Caco-2 (cell line): ENCODE measurements around the gene NPHP4. TPM values are rescaled to one million over a fixed set of nuclear protein-coding genes. Genes with fewer than 3 reads are reported as not detected.
A peak's percentile ranks its signal among the peaks of the same experiment; 100 is the strongest.

Experiments
- BruUV-seq: library from RNA; stranded (reverse); fragments of 400-500 nt; replicated peaks from 2 replicates; lab custom pipeline; 2021; lab: Mats Ljungman, UMichigan
- CTCF ChIA-PET: fragments of 300-600 bp; sonication (Branson Sonifier 250); formaldehyde crosslinking; loops from one replicate; lab custom pipeline; 2022; ENCODE audit warnings: antibody characterized with exemption; lab: Charles Lee
- POLR2A ChIA-PET: fragments of 300-600 bp; sonication (Branson Sonifier 250); formaldehyde crosslinking; loops from one replicate; lab custom pipeline; 2022; ENCODE audit warnings: antibody characterized with exemption; lab: Charles Lee
- DNase-seq, 2 experiments: peaks; one replicate each; pipeline versions ENCODE4 v3.0.0 to v3.0.0-alpha.2; 2020 to 2022
- H3K27me3 ChIP-seq: replicated peaks from 2 replicates; pipeline ENCODE4 v1.6.0; 2011; ENCODE audit warnings: low read length; ENCODE audit not compliant: control insufficient read depth, insufficient read depth
- H3K36me3 ChIP-seq: 2 replicates; pipeline ENCODE4 v1.5.1; 2011; ENCODE audit warnings: low read length; ENCODE audit not compliant: control insufficient read depth, insufficient read depth
- H3K4me1 ChIP-seq: fragments of 250-450 bp; sonication (Bioruptor Pico); 2 replicates; pipeline ENCODE4 v1.5.1; 2020; ENCODE audit warnings: mild to moderate bottlenecking
- H3K4me3 ChIP-seq: 2 replicates; pipeline ENCODE4 v1.5.1; 2011; ENCODE audit warnings: low read depth, mild to moderate bottlenecking, control low read depth, low read length
- H3K9me3 ChIP-seq: fragments of 250-450 bp; sonication (Bioruptor Pico); 2 replicates; pipeline ENCODE4 v1.5.1; 2020; ENCODE audit warnings: mild to moderate bottlenecking, moderate library complexity
- H3K27ac Mint-ChIP-seq: one replicate; pipeline ENCODE4 v1.8.0; 2022; ENCODE audit warnings: mixed read lengths; ENCODE audit not compliant: unreplicated experiment
- H3K27me3 Mint-ChIP-seq: one replicate; pipeline ENCODE4 v1.8.0; 2022; ENCODE audit warnings: mixed read lengths; ENCODE audit not compliant: insufficient read depth, unreplicated experiment
- H3K36me3 Mint-ChIP-seq: one replicate; pipeline ENCODE4 v1.8.0; 2022; ENCODE audit warnings: mild to moderate bottlenecking, mixed read lengths; ENCODE audit not compliant: insufficient read depth, unreplicated experiment
- H3K4me1 Mint-ChIP-seq: one replicate; pipeline ENCODE4 v1.8.0; 2022; ENCODE audit warnings: low read depth, mixed read lengths; ENCODE audit not compliant: unreplicated experiment
- H3K4me3 Mint-ChIP-seq: one replicate; pipeline ENCODE4 v1.8.0; 2022; ENCODE audit warnings: mild to moderate bottlenecking, moderate library complexity, mixed read lengths; ENCODE audit not compliant: unreplicated experiment
- H3K9me3 Mint-ChIP-seq: one replicate; pipeline ENCODE4 v1.8.0; 2022; ENCODE audit warnings: mixed read lengths; ENCODE audit not compliant: unreplicated experiment
- intact Hi-C: fragments of 100-400 bp; cut with micrococcal nuclease; formaldehyde crosslinking; loops from one replicate; pipeline ENCODE4 v1.10.0; 2022; ENCODE audit not compliant: unreplicated experiment
- total RNA-seq: library from RNA; stranded (reverse); gene quantifications from 2 replicates; pipeline ENCODE4 v1.2.3, GENCODE V29; 2022
- TF ChIP-seq, protein P1 (sequence below), 2 experiments: fragments of 200-600 bp in 1 of 2; IDR thresholded peaks; 1 replicate in 1 of 2; 2 replicates in 1 of 2; pipeline versions ENCODE4 v1.5.1 to v1.8.0; 2011 to 2022; ENCODE audit warnings: antibody characterized with exemption in 1 of 2, control low read depth in 1 of 2, inconsistent platforms in 1 of 2, low read depth in 1 of 2, low read length in 1 of 2, mild to moderate bottlenecking in 1 of 2, moderate library complexity in 1 of 2; ENCODE audit not compliant: insufficient read depth in 1 of 2, severe bottlenecking in 1 of 2, unreplicated experiment in 1 of 2

Gene NPHP4
- total RNA-seq, 1 experiment from 2014 or later, result 12.3 TPM

DNA sequence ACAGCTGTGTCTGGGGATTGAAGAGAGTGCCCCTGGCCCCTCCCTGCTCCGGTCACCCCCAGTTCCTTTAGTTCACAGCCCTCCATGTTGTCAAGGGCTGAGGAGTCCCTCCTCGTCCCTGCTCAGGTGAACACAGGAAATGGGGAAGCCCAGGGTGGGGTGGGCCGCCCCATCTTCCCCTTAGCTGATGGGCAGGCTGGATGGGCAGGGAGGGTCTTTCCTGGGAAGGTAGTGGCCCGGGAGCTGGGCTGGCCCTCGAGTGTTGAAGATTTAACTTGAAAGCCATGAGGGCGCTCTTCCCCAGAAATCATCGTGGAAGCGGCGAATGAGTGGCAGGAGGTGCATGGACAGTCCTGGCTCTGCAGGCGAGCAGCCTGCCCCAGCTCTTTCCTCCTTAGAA lies 18.3 kb upstream of the NPHP4 start:
- intact Hi-C loops, result no loop called here
- CTCF ChIA-PET, result no interaction called here

DNA sequence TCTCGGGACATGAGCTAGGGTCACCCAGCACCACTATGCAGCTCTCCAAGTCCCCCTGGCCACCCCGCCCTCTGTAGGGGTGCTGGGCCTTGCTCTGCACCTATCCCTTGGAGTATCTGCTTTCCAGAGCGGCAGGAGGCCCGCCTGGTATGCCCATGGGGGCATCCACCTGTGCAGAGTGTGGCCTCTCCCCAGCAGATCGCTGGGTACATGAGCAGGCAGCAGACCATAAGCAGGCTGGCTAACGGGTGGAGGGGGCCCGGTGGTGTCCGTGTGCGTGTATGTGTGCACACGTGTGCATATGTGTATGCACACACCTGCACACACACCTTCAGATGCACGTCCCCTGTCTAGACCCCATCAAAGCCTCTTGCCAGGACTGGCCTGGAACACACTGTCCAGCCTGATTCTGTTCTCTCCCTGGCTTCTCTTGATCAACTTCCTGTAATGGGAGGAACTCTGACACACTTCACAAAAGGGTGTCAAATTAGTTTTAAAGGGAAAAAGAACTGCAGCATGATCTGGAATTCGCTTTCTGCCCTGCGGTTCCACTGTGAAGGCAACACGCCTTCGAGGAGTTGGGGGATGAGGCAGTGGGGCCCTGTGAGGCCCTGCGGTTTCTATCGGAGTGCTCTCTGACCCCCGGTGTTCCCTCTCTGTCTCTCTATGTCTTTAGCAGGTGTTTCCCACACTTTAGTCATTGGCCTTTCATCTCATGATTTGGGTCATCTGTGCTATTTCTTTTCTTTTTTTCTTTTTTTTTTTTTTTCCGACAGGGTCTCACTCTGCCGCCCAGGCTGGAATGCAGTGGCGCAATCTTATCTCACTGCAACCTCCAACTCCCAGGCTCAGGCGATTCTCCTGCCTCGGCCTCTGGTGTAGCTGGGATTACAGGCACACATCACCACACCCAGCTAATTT lies 17.2 kb upstream of the NPHP4 start:
- Mint-ChIP-seq H3K4me1 (peaks cover 7% of the 10 kb centered on the region), H3K27ac (peak overlapping the region; percentile 83), H3K9me3 (no peaks in the 10 kb centered on the region), H3K4me3 (peak overlapping the region; percentile 43), H3K36me3 (peaks cover 8% of the 10 kb centered on the region), H3K27me3 (no peaks in the 10 kb centered on the region)
- H3K4me1 ChIP-seq, result peaks cover 16% of the 10 kb centered on the region
- no peaks in the 10 kb centered on the region for H3K9me3 ChIP-seq
- CTCF ChIA-PET, result no interaction called here
- no peaks in the 10 kb centered on the region for H3K36me3 ChIP-seq
- H3K4me3 ChIP-seq, result no peak overlapping the region
- intact Hi-C loops, result no loop called here
- no TSS peak for BruUV-seq
- TF ChIP-seq, protein P1, sequence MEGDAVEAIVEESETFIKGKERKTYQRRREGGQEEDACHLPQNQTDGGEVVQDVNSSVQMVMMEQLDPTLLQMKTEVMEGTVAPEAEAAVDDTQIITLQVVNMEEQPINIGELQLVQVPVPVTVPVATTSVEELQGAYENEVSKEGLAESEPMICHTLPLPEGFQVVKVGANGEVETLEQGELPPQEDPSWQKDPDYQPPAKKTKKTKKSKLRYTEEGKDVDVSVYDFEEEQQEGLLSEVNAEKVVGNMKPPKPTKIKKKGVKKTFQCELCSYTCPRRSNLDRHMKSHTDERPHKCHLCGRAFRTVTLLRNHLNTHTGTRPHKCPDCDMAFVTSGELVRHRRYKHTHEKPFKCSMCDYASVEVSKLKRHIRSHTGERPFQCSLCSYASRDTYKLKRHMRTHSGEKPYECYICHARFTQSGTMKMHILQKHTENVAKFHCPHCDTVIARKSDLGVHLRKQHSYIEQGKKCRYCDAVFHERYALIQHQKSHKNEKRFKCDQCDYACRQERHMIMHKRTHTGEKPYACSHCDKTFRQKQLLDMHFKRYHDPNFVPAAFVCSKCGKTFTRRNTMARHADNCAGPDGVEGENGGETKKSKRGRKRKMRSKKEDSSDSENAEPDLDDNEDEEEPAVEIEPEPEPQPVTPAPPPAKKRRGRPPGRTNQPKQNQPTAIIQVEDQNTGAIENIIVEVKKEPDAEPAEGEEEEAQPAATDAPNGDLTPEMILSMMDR (IDR thresholded peaks at IDR 0.05; ENCODE audit: insufficient read depth in 1 of 2, low read depth in 1 of 2, low read length in 1 of 2, severe bottlenecking in 1 of 2, unreplicated experiment in 1 of 2), result no peak
- no peaks in the 10 kb centered on the region for H3K27me3 ChIP-seq
- peak; percentile 53 to 69 for DNase-seq
- POLR2A ChIA-PET, result no interaction called here

More for the DNA sequence above, 18.3 kb upstream of the NPHP4 start:
- H3K4me3 ChIP-seq, result no peak overlapping the region
- Mint-ChIP-seq H3K36me3 (peaks cover 8% of the 10 kb centered on the region), H3K4me1 (peaks cover 7% of the 10 kb centered on the region), H3K27ac (peak overlapping the region; percentile 59), H3K4me3 (no peak overlapping the region), H3K27me3 (no peaks in the 10 kb centered on the region), H3K9me3 (no peaks in the 10 kb centered on the region)
- POLR2A ChIA-PET, result no interaction called here
- H3K27me3 ChIP-seq, result no peaks in the 10 kb centered on the region
- peaks cover 16% of the 10 kb centered on the region for H3K4me1 ChIP-seq
- no peaks in the 10 kb centered on the region for H3K9me3 ChIP-seq
- no peak for DNase-seq
- BruUV-seq, result no TSS peak
- TF ChIP-seq, protein P1 (IDR thresholded peaks at IDR 0.05; ENCODE audit: insufficient read depth in 1 of 2, low read depth in 1 of 2, low read length in 1 of 2, severe bottlenecking in 1 of 2, unreplicated experiment in 1 of 2), result no peak
- H3K36me3 ChIP-seq, result no peaks in the 10 kb centered on the region

GRCh38 chr1:6008696-6009095 lies 16.5 kb upstream of the NPHP4 start:
- no peak overlapping the region for H3K4me3 ChIP-seq
- no peak overlapping the region for H3K4me3 Mint-ChIP-seq
- no peaks in the 10 kb centered on the region for H3K36me3 ChIP-seq
- H3K27me3 Mint-ChIP-seq, result no peaks in the 10 kb centered on the region
- no peaks in the 10 kb centered on the region for H3K9me3 ChIP-seq
- intact Hi-C loops, result no loop called here
- no peaks in the 10 kb centered on the region for H3K9me3 Mint-ChIP-seq
- ChIA-PET CTCF (no interaction called here), POLR2A (no interaction called here)
- TF ChIP-seq, protein P1 (IDR thresholded peaks at IDR 0.05; ENCODE audit: insufficient read depth in 1 of 2, low read depth in 1 of 2, low read length in 1 of 2, severe bottlenecking in 1 of 2, unreplicated experiment in 1 of 2), result no peak
- no peak for DNase-seq
- peaks cover 16% of the 10 kb centered on the region for H3K4me1 ChIP-seq
- no TSS peak for BruUV-seq
- peak overlapping the region; percentile 83 for H3K27ac Mint-ChIP-seq
- peaks cover 8% of the 10 kb centered on the region for H3K36me3 Mint-ChIP-seq
- H3K4me1 Mint-ChIP-seq, result peaks cover 7% of the 10 kb centered on the region
- no peaks in the 10 kb centered on the region for H3K27me3 ChIP-seq
